ENCODE data around the gene CLRN3. TPM values are rescaled to one million over a fixed set of nuclear protein-coding genes. Genes with fewer than 3 reads are reported as not detected.

The CLRN3 gene
- total and polyA plus RNA-seq, 2 experiments from 2014 or later = not detected

DNA sequence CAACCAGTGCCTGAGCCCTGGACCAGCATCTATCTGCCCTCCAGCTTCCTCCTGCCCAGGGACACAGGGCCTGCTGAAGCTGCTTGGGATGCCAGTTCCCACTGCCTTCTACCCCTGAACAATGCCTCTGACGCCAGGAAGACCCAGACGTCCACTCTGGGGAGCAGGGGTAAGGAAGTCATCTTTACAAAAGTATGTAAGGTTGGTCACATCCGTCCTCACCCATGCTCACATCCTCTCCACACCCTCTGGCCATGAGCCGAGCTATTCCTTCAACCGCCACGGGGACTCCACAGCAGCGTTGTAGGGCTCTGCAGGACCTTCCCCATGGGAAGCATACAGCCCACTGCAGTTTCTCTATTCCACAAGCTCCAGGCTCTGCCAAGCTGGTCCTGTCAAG is 58.5 kb downstream of the CLRN3 start (continued):
- TF ChIP-seq, protein P1, sequence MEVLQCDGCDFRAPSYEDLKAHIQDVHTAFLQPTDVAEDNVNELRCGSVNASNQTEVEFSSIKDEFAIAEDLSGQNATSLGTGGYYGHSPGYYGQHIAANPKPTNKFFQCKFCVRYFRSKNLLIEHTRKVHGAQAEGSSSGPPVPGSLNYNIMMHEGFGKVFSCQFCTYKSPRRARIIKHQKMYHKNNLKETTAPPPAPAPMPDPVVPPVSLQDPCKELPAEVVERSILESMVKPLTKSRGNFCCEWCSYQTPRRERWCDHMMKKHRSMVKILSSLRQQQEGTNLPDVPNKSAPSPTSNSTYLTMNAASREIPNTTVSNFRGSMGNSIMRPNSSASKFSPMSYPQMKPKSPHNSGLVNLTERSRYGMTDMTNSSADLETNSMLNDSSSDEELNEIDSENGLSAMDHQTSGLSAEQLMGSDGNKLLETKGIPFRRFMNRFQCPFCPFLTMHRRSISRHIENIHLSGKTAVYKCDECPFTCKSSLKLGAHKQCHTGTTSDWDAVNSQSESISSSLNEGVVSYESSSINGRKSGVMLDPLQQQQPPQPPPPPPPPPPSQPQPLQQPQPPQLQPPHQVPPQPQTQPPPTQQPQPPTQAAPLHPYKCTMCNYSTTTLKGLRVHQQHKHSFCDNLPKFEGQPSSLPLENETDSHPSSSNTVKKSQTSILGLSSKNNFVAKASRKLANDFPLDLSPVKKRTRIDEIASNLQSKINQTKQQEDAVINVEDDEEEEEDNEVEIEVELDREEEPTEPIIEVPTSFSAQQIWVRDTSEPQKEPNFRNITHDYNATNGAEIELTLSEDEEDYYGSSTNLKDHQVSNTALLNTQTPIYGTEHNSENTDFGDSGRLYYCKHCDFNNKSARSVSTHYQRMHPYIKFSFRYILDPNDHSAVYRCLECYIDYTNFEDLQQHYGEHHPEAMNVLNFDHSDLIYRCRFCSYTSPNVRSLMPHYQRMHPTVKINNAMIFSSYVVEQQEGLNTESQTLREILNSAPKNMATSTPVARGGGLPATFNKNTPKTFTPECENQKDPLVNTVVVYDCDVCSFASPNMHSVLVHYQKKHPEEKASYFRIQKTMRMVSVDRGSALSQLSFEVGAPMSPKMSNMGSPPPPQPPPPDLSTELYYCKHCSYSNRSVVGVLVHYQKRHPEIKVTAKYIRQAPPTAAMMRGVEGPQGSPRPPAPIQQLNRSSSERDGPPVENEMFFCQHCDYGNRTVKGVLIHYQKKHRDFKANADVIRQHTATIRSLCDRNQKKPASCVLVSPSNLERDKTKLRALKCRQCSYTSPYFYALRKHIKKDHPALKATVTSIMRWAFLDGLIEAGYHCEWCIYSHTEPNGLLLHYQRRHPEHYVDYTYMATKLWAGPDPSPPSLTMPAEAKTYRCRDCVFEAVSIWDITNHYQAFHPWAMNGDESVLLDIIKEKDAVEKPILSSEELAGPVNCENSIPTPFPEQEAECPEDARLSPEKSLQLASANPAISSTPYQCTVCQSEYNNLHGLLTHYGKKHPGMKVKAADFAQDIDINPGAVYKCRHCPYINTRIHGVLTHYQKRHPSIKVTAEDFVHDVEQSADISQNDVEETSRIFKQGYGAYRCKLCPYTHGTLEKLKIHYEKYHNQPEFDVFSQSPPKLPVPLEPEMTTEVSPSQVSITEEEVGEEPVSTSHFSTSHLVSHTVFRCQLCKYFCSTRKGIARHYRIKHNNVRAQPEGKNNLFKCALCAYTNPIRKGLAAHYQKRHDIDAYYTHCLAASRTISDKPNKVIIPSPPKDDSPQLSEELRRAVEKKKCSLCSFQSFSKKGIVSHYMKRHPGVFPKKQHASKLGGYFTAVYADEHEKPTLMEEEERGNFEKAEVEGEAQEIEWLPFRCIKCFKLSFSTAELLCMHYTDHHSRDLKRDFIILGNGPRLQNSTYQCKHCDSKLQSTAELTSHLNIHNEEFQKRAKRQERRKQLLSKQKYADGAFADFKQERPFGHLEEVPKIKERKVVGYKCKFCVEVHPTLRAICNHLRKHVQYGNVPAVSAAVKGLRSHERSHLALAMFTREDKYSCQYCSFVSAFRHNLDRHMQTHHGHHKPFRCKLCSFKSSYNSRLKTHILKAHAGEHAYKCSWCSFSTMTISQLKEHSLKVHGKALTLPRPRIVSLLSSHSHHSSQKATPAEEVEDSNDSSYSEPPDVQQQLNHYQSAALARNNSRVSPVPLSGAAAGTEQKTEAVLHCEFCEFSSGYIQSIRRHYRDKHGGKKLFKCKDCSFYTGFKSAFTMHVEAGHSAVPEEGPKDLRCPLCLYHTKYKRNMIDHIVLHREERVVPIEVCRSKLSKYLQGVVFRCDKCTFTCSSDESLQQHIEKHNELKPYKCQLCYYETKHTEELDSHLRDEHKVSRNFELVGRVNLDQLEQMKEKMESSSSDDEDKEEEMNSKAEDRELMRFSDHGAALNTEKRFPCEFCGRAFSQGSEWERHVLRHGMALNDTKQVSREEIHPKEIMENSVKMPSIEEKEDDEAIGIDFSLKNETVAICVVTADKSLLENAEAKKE (CRISPR knock-in tag; IDR thresholded peaks at IDR 0.05) = no peak
- TF ChIP-seq POLR2AphosphoS5 (IDR thresholded peaks at IDR 0.05; ENCODE audit: low read depth) = no peak

DNA sequence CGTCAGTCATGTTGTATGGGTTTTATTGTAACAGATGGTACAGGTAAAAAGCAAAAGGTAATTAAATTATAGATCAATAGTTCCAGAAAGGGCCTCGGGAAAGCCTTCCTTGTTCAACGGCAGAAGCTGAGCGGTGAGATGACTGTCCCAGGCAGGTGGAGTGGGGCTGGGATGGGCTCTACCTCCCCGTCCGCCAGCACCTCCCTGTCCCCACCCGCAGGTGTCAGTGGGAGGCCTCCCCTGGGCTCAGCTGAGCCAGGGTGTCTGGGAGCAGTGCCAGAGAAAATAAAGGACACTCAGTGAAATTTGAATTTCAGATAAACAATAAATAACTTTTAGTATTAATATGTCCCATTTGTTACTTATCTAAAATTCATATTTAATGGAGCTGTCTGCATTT is 58.9 kb downstream of the CLRN3 start:
- no peak overlapping the region for H3K4me3 ChIP-seq
- no peaks in the 10 kb centered on the region for H3K27me3 ChIP-seq (ENCODE audit: insufficient read depth)
- H3K27ac ChIP-seq (ENCODE audit: low read depth) = no peak overlapping the region
- no peaks in the 10 kb centered on the region for H3K79me2 ChIP-seq (replicated peaks; ENCODE audit: insufficient read depth)
- ATAC-seq (no peak), DNase-seq (ENCODE audit: low spot score) (no peak)
- no peak overlapping the region for H2AFZ ChIP-seq
- Mint-ChIP-seq H3K9me3 (peaks cover 5% of the 10 kb centered on the region; the same call in 1 of the 3 replicates), H3K4me3 (no peak overlapping the region), H3K27me3 (ENCODE audit: insufficient read depth, low read depth, poor library complexity) (peaks cover 8% of the 10 kb centered on the region), H3K4me1 (peaks cover 11% of the 10 kb centered on the region), H3K36me3 (ENCODE audit: low read depth) (no peaks in the 10 kb centered on the region; the same call in 2 of the 3 replicates), H3K27ac (no peak overlapping the region)
- no peaks in the 10 kb centered on the region for H4K20me1 ChIP-seq (replicated peaks; ENCODE audit: insufficient read depth)
- H3F3A ChIP-seq (replicated peaks; ENCODE audit: low read depth) = no peaks in the 10 kb centered on the region
- no peaks in the 10 kb centered on the region for H3K9me2 ChIP-seq (ENCODE audit: insufficient read depth)
- no peaks in the 10 kb centered on the region for H3K36me3 ChIP-seq (ENCODE audit: insufficient read depth)
- no peaks in the 10 kb centered on the region for H3K4me1 ChIP-seq (ENCODE audit: insufficient read depth)
- H3K4me2 ChIP-seq = no peak overlapping the region
- TF ChIP-seq NANOG (IDR thresholded peaks at IDR 0.05; ENCODE audit: borderline replicate concordance) (no peak), EZH2 (IDR thresholded peaks at IDR 0.05; ENCODE audit: low read depth, unreplicated experiment) (no peak)
- TF ChIP-seq, protein P2, sequence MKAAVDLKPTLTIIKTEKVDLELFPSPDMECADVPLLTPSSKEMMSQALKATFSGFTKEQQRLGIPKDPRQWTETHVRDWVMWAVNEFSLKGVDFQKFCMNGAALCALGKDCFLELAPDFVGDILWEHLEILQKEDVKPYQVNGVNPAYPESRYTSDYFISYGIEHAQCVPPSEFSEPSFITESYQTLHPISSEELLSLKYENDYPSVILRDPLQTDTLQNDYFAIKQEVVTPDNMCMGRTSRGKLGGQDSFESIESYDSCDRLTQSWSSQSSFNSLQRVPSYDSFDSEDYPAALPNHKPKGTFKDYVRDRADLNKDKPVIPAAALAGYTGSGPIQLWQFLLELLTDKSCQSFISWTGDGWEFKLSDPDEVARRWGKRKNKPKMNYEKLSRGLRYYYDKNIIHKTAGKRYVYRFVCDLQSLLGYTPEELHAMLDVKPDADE (IDR thresholded peaks at IDR 0.05) = no peak
- TF ChIP-seq, protein P3, sequence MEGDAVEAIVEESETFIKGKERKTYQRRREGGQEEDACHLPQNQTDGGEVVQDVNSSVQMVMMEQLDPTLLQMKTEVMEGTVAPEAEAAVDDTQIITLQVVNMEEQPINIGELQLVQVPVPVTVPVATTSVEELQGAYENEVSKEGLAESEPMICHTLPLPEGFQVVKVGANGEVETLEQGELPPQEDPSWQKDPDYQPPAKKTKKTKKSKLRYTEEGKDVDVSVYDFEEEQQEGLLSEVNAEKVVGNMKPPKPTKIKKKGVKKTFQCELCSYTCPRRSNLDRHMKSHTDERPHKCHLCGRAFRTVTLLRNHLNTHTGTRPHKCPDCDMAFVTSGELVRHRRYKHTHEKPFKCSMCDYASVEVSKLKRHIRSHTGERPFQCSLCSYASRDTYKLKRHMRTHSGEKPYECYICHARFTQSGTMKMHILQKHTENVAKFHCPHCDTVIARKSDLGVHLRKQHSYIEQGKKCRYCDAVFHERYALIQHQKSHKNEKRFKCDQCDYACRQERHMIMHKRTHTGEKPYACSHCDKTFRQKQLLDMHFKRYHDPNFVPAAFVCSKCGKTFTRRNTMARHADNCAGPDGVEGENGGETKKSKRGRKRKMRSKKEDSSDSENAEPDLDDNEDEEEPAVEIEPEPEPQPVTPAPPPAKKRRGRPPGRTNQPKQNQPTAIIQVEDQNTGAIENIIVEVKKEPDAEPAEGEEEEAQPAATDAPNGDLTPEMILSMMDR (conservative IDR thresholded peaks at IDR 0.05; ENCODE audit: low read depth in 2 of 2) = no peak
- TF ChIP-seq, protein P1 (CRISPR knock-in tag; IDR thresholded peaks at IDR 0.05) = no peak

Measured in GM23338 (cell line).